ENCODE data around the gene PAN2. TPM values are rescaled to one million over a fixed set of nuclear protein-coding genes. Genes with fewer than 3 reads are reported as not detected.

The PAN2 gene
- polyA plus RNA-seq, 3 donors, result 8.8 to 120 (median 16.0) TPM

GRCh38 chr12:56338308-56339157 lies 4.7 kb upstream of the PAN2 start, which contains the start of gene IL23A:
TSS of gene IL23A (plus strand) at chr12:56338884. CDS start at chr12:56339045, 161 bp downstream.
- H3K4me3 ChIP-seq (replicated peaks in 1 of 3; ENCODE audit: low read depth in 2 of 3, low read length in 3 of 3), result peak within 1 kb of the TSS in 1 of 3 experiments; percentile 43
- H3K27ac Mint-ChIP-seq, result peak within 1 kb of the TSS; percentile 89 to 95 (median 93)
- H3K4me2 ChIP-seq (replicated peaks; ENCODE audit: extremely low read depth, low read length, poor library complexity, severe bottlenecking), result peak within 1 kb of the TSS; percentile 63
- peaks cover 7% of the 10 kb centered on the region for H3K79me2 ChIP-seq (ENCODE audit: insufficient read depth, low read length)
- H3K27ac ChIP-seq (ENCODE audit: low read depth in 1 of 2, low read length in 2 of 2), result peak within 1 kb of the TSS; percentile 73 to 86
- H3K9ac ChIP-seq (ENCODE audit: insufficient read depth, low read length, poor library complexity, severe bottlenecking), result peak within 1 kb of the TSS; percentile 46
- DNase-seq, result peak; percentile 18 to 92 (median 23)
- H3K4me3 Mint-ChIP-seq, result peak within 1 kb of the TSS; percentile 21 to 67
- TF ChIP-seq CTCF (IDR thresholded peaks at IDR 0.05), result no peak
- peaks cover 54 to 57% of the 10 kb centered on the region in 2 donors for H3K4me1 ChIP-seq (ENCODE audit: control insufficient read depth in 1 of 2, insufficient read depth in 2 of 2, low read length in 2 of 2)
- intact Hi-C loops (cut with micrococcal nuclease), result loop anchor here in 1 of 2 donors (10.0 kb wide), 1 partner anchor 126 kb away; the partner anchor contains the start of gene SPRYD4
- H3K27me3 ChIP-seq (ENCODE audit: control insufficient read depth in 2 of 2, insufficient read depth in 2 of 2, low read length in 2 of 2), result no peaks in the 10 kb centered on the region
- peaks cover 0 to 3% (median 2%) of the 10 kb centered on the region in 3 donors for H3K27me3 Mint-ChIP-seq (ENCODE audit: low read depth in 3 of 3)
- H3K4me1 Mint-ChIP-seq, result peaks cover 50% of the 10 kb centered on the region
- 13% methylated on average over 4 of the region's 9 CpGs for WGBS (ENCODE audit: insufficient coverage)
- no peaks in the 10 kb centered on the region for H3K9me3 Mint-ChIP-seq
- H3K9me3 ChIP-seq (replicated peaks in 1 of 2; ENCODE audit: control insufficient read depth in 1 of 2, insufficient read depth in 1 of 2, low read length in 2 of 2), result no peaks in the 10 kb centered on the region
- peaks cover 6% of the 10 kb centered on the region for H4K20me1 ChIP-seq (ENCODE audit: insufficient read depth, low read length)
- peak within 1 kb of the TSS; percentile 57 for H2AFZ ChIP-seq (ENCODE audit: insufficient read depth, low read depth, low read length, poor library complexity, severe bottlenecking)
- peaks cover 22 to 28% of the 10 kb centered on the region in 2 donors for H3K36me3 ChIP-seq (replicated peaks in 1 of 2; ENCODE audit: control insufficient read depth in 1 of 2, insufficient read depth in 2 of 2, low read length in 2 of 2)
- H3K36me3 Mint-ChIP-seq, result peaks cover 22 to 30% of the 10 kb centered on the region in 2 donors

GRCh38 chr12:56337753-56338251 lies 4.0 kb upstream of the PAN2 start:
- Histone ChIP-seq H3K4me3 (replicated peaks in 1 of 3; ENCODE audit: low read depth in 2 of 3, low read length in 3 of 3) (peak overlapping the region in 1 of 3 experiments; percentile 43), H3K79me2 (ENCODE audit: insufficient read depth, low read length) (peaks cover 14% of the 10 kb centered on the region), H2AFZ (ENCODE audit: insufficient read depth, low read depth, low read length, poor library complexity, severe bottlenecking) (no peak overlapping the region), H3K4me2 (replicated peaks; ENCODE audit: extremely low read depth, low read length, poor library complexity, severe bottlenecking) (peak overlapping the region; percentile 63), H3K27ac (ENCODE audit: low read depth in 1 of 2, low read length in 2 of 2) (peak overlapping the region; percentile 73 to 86), H3K9ac (ENCODE audit: insufficient read depth, low read length, poor library complexity, severe bottlenecking) (no peak overlapping the region), H3K27me3 (ENCODE audit: control insufficient read depth in 2 of 2, insufficient read depth in 2 of 2, low read length in 2 of 2) (no peaks in the 10 kb centered on the region), H4K20me1 (ENCODE audit: insufficient read depth, low read length) (no peaks in the 10 kb centered on the region), H3K4me1 (ENCODE audit: control insufficient read depth in 1 of 2, insufficient read depth in 2 of 2, low read length in 2 of 2) (peaks cover 62 to 64% of the 10 kb centered on the region in 2 donors), H3K9me3 (replicated peaks in 1 of 2; ENCODE audit: control insufficient read depth in 1 of 2, insufficient read depth in 1 of 2, low read length in 2 of 2) (no peaks in the 10 kb centered on the region), H3K36me3 (replicated peaks in 1 of 2; ENCODE audit: control insufficient read depth in 1 of 2, insufficient read depth in 2 of 2, low read length in 2 of 2) (peaks cover 15 to 20% of the 10 kb centered on the region in 2 donors)
- Mint-ChIP-seq H3K27me3 (ENCODE audit: low read depth in 3 of 3) (peaks cover 0 to 3% (median 2%) of the 10 kb centered on the region in 3 donors), H3K36me3 (peaks cover 15 to 24% of the 10 kb centered on the region in 2 donors), H3K4me1 (peaks cover 58% of the 10 kb centered on the region), H3K4me3 (peak overlapping the region; percentile 32 to 53), H3K27ac (peak overlapping the region; percentile 81 to 95 (median 93)), H3K9me3 (no peaks in the 10 kb centered on the region)
- intact Hi-C loops (cut with micrococcal nuclease), result loop anchor here in 1 of 2 donors (10.0 kb wide), 1 partner anchor 127 kb away; the partner anchor contains the start of gene SPRYD4
- TF ChIP-seq CTCF (IDR thresholded peaks at IDR 0.05), result no peak
- DNase-seq, result peak; percentile 64 to 93 (median 70)
- 0% methylated on average over 3 of the region's 8 CpGs for WGBS (ENCODE audit: insufficient coverage)

Measured in CD14-positive monocyte (primary cell).